A549 (cell line): ENCODE measurements around the gene SOX15. TPM values are rescaled to one million over a fixed set of nuclear protein-coding genes. Genes with fewer than 3 reads are reported as not detected.
A peak's percentile ranks its signal among the peaks of the same experiment; 100 is the strongest.

Source experiments
- ATAC-seq, 2 experiments: fragments of 200-7000 bp in 1 of 2; fragments of >200 bp in 1 of 2; cut with Nextera tagmentation in 1 of 2; cut with Tn5 transposase in 1 of 2; 3 replicates each; pipeline versions ENCODE4 v1.8.0 to v1.9.1; 2018 to 2020; ENCODE audit warnings: mild to moderate bottlenecking in 1 of 2, moderate library complexity in 1 of 2
- CTCF ChIA-PET: fragments of 300-600 bp; sonication (Branson Sonifier 250); formaldehyde crosslinking; extraction: SDS; loops from one replicate; lab custom pipeline; 2021; ENCODE audit warnings: antibody characterized with exemption, inconsistent platforms; lab: Yijun Ruan, JAX
- POLR2A ChIA-PET: fragments of 350-600 bp; formaldehyde crosslinking; extraction: SDS; loops from one replicate; lab custom pipeline; 2021; ENCODE audit warnings: antibody characterized with exemption, inconsistent platforms; lab: Yijun Ruan, JAX
- DNase-seq, 2 experiments: peaks; one replicate each; pipeline versions ENCODE4 v3.0.0 to v3.0.0-alpha.2; 2011 to 2016; ENCODE audit warnings: low read depth in 1 of 2, low spot score in 1 of 2
- FAIRE-seq: peaks from 2 replicates; lab custom pipeline; 2011; peaks lifted over from hg19 to GRCh38; lab: Jason Lieb, UNC
- H3K27ac ChIP-seq, 2 experiments: fragments of >200 bp; sonication (Bioruptor Twin); formaldehyde crosslinking; 3 replicates each; pipeline ENCODE4 v1.5.1; 2016 to 2017
- H3K4me1 ChIP-seq: fragments of >200 bp; sonication (Bioruptor Twin); formaldehyde crosslinking; 3 replicates; pipeline ENCODE4 v1.6.1; 2016
- H3K4me2 ChIP-seq: fragments of >200 bp; sonication (Bioruptor Twin); formaldehyde crosslinking; 3 replicates; pipeline ENCODE4 v1.6.1; 2016
- H3K4me3 ChIP-seq: fragments of >200 bp; sonication (Bioruptor Twin); formaldehyde crosslinking; 3 replicates; pipeline ENCODE4 v1.5.1; 2016
- H3K9me3 ChIP-seq: fragments of >200 bp; sonication (Bioruptor Twin); formaldehyde crosslinking; 3 replicates; pipeline ENCODE4 v1.6.1; 2016
- CBX8 ChIP-seq: fragments of 200-600 bp; sonication (generic); IDR thresholded peaks from 2 replicates; pipeline ENCODE4 v1.6.1; 2016
- CHD4 ChIP-seq: fragments of 200-600 bp; sonication (generic); IDR thresholded peaks from 2 replicates; pipeline ENCODE4 v1.6.1; 2016; ENCODE audit warnings: antibody characterized with exemption, mild to moderate bottlenecking, borderline replicate concordance
- EHMT2 ChIP-seq: fragments of 200-600 bp; sonication (generic); IDR thresholded peaks from 2 replicates; pipeline ENCODE4 v1.6.1; 2016; ENCODE audit warnings: antibody characterized with exemption, low read depth, mild to moderate bottlenecking, moderate library complexity
- EP300 ChIP-seq, 2 experiments: fragments of >200 bp; sonication (Bioruptor Twin); formaldehyde crosslinking; IDR thresholded peaks; 2 replicates in 1 of 2; 3 replicates in 1 of 2; pipeline ENCODE4 v1.6.1; 2016 to 2017
- FOSL2 ChIP-seq, 2 experiments: fragments of 450-650 bp in 1 of 2; fragments of >200 bp in 1 of 2; sonication (Bioruptor Twin) in 1 of 2; formaldehyde crosslinking; IDR thresholded peaks; 2 replicates each; pipeline versions ENCODE4 v1.5.0 to v1.6.1; 2016 to 2020; ENCODE audit warnings: mild to moderate bottlenecking in 1 of 2, moderate library complexity in 1 of 2
- HOXB13 ChIP-seq: fragments of 250-450 bp; sonication (Bioruptor Pico); IDR thresholded peaks from 2 replicates; pipeline ENCODE4 v1.5.0; 2020; ENCODE audit warnings: low read depth, mild to moderate bottlenecking, moderate library complexity
- NFE2L2 ChIP-seq: fragments of 150-350 bp; conservative IDR thresholded peaks from 2 replicates; pipeline ENCODE4 v1.6.1; 2014; ENCODE audit warnings: low read length
- PHF8 ChIP-seq: fragments of 200-600 bp; sonication (generic); IDR thresholded peaks from 2 replicates; pipeline ENCODE4 v1.6.1; 2016; ENCODE audit warnings: low read depth, mild to moderate bottlenecking, antibody characterized with exemption, moderate library complexity, borderline replicate concordance
- RARB ChIP-seq: fragments of 250-450 bp; sonication (Bioruptor Pico); IDR thresholded peaks from 2 replicates; pipeline ENCODE4 v1.8.0; 2021; ENCODE audit warnings: mild to moderate bottlenecking, moderate library complexity
- RFX5 ChIP-seq: fragments of 450-650 bp; IDR thresholded peaks from 2 replicates; pipeline ENCODE4 v1.7.1; 2014; ENCODE audit warnings: antibody characterized with exemption, mild to moderate bottlenecking, moderate library complexity
- RNF2 ChIP-seq: fragments of 200-600 bp; sonication (generic); IDR thresholded peaks from 2 replicates; pipeline ENCODE4 v1.6.1; 2016; ENCODE audit warnings: low read depth, mild to moderate bottlenecking, antibody characterized with exemption, moderate library complexity, borderline replicate concordance
- ZC3H11A ChIP-seq: fragments of 450-650 bp; IDR thresholded peaks from 2 replicates; pipeline ENCODE4 v1.6.1; 2014; ENCODE audit warnings: antibody characterized with exemption, mild to moderate bottlenecking
- ZFP36 ChIP-seq: fragments of 450-650 bp; IDR thresholded peaks from 2 replicates; pipeline ENCODE4 v1.6.1; 2014; ENCODE audit warnings: borderline replicate concordance; ENCODE audit not compliant: partially characterized antibody
- WGBS: methylation state at CpG from one replicate; pipeline ENCODE4 v1.1.6; 2017; ENCODE audit errors: missing lambda C conversion rate; 5-methylcytosine and 5-hydroxymethylcytosine counted together
- polyA plus RNA-seq, 4 experiments: library from polyadenylated mRNA; depleted of rRNA in 3 of 4; stranded (reverse); fragments of >200 nt; fragmentation: RNase III in 1 of 4; extraction: RNeasy Plus Mini Kit Qiagen cat#74134 plus additional on column Dnase treatment in 1 of 4; gene quantifications; 2 replicates in 3 of 4; 3 replicates in 1 of 4; pipeline ENCODE4 v1.2.3, GENCODE V29; 2011 to 2017
- TF ChIP-seq, protein P1 (sequence below): fragments of 250-450 bp; sonication (Bioruptor Pico); IDR thresholded peaks from 2 replicates; pipeline ENCODE4 v1.5.0; 2021; ENCODE audit warnings: mild to moderate bottlenecking, moderate library complexity, borderline replicate concordance
- TF ChIP-seq, protein P2 (sequence below): fragments of >200 bp; sonication (Bioruptor Twin); formaldehyde crosslinking; IDR thresholded peaks from 3 replicates; pipeline ENCODE4 v1.6.1; 2016
- TF ChIP-seq, protein P3 (sequence below): IDR thresholded peaks from 2 replicates; pipeline ENCODE4 v1.6.1; 2012
- TF ChIP-seq, protein P4 (sequence below): fragments of 450-650 bp; IDR thresholded peaks from 2 replicates; pipeline ENCODE4 v1.6.1; 2014; ENCODE audit warnings: antibody characterized with exemption

The SOX15 gene
- polyA plus RNA-seq, 2 of the 4 experiments (the other 2 are of a cell fraction): 0.05 to 0.19 TPM

DNA sequence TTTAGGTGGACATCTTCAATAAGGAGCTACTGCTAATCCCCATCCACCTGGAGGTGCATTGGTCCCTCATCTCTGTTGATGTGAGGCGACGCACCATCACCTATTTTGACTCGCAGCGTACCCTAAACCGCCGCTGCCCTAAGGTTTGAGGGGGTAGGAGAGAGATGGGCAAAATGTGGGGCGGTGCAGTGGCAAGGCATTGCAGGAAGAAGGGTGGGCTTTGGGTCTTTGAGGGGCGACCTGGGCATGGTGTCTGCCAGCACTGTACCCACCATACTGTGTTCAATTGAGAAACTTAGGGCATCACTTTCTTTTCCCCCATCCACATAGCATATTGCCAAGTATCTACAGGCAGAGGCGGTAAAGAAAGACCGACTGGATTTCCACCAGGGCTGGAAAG, 19.5 kb downstream of the SOX15 start:
- FAIRE-seq: no peak
- no peak for DNase-seq
- no peak for ATAC-seq
- H3K4me1 ChIP-seq: peaks cover 16% of the 10 kb centered on the region
- ChIA-PET POLR2A (interaction anchor here (0.9 to 2.5 kb wide), 3 partner anchors 9 to 117 kb away, joined by 3 to 10 read pairs (median 7); partner anchors contain the start of genes POLR2A and TP53), CTCF (interaction anchor here (0.6 to 4.3 kb wide), 8 partner anchors 9 to 224 kb away, joined by 3 to 48 read pairs (median 4); partner anchors contain the start of genes DNAH2 and SENP3)
- H3K9me3 ChIP-seq: no peaks in the 10 kb centered on the region
- WGBS: 91% methylated on average over 10 of the region's 10 CpGs
- no peak overlapping the region for H3K4me2 ChIP-seq
- H3K27ac ChIP-seq: no peak overlapping the region
- H3K4me3 ChIP-seq: no peak overlapping the region
- no peak for TF ChIP-seq ZC3H11A
- TF ChIP-seq EHMT2: no peak
- TF ChIP-seq, protein P1, sequence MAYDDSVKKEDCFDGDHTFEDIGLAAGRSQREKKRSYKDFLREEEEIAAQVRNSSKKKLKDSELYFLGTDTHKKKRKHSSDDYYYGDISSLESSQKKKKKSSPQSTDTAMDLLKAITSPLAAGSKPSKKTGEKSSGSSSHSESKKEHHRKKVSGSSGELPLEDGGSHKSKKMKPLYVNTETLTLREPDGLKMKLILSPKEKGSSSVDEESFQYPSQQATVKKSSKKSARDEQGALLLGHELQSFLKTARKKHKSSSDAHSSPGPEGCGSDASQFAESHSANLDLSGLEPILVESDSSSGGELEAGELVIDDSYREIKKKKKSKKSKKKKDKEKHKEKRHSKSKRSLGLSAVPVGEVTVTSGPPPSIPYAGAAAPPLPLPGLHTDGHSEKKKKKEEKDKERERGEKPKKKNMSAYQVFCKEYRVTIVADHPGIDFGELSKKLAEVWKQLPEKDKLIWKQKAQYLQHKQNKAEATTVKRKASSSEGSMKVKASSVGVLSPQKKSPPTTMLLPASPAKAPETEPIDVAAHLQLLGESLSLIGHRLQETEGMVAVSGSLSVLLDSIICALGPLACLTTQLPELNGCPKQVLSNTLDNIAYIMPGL (CRISPR knock-in tag): no peak
- TF ChIP-seq, protein P2, sequence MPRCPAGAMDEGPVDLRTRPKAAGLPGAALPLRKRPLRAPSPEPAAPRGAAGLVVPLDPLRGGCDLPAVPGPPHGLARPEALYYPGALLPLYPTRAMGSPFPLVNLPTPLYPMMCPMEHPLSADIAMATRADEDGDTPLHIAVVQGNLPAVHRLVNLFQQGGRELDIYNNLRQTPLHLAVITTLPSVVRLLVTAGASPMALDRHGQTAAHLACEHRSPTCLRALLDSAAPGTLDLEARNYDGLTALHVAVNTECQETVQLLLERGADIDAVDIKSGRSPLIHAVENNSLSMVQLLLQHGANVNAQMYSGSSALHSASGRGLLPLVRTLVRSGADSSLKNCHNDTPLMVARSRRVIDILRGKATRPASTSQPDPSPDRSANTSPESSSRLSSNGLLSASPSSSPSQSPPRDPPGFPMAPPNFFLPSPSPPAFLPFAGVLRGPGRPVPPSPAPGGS: no peak
- TF ChIP-seq FOSL2 (IDR thresholded peaks at IDR 0.05): no peak
- TF ChIP-seq FOSL2 (CRISPR knock-in tag; IDR thresholded peaks at IDR 0.05): no peak
- TF ChIP-seq NFE2L2: no peak
- TF ChIP-seq, protein P3, sequence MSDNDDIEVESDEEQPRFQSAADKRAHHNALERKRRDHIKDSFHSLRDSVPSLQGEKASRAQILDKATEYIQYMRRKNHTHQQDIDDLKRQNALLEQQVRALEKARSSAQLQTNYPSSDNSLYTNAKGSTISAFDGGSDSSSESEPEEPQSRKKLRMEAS: no peak
- TF ChIP-seq RARB (CRISPR knock-in tag): no peak
- no peak for TF ChIP-seq PHF8
- TF ChIP-seq, protein P4, sequence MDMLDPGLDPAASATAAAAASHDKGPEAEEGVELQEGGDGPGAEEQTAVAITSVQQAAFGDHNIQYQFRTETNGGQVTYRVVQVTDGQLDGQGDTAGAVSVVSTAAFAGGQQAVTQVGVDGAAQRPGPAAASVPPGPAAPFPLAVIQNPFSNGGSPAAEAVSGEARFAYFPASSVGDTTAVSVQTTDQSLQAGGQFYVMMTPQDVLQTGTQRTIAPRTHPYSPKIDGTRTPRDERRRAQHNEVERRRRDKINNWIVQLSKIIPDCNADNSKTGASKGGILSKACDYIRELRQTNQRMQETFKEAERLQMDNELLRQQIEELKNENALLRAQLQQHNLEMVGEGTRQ: no peak

DNA sequence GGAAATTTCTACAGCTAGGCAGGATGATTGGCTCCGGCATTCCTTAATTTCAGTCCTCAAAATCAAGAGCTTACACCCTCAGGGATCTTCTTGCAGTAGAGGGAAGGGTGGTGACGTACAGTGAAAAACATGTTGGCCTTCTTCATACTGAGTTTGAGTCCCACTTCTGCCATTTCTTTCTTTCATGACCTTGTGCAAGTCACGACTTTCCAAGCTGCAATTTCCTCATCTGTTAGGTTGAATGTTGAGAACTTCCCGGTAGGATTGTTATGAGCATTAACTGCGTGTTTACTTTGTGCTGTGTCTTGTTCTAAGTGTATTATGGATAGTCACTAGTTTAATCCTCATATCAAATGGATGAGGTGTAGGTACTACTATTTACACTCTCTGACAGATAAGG, 20.3 kb downstream of the SOX15 start:
- Histone ChIP-seq H3K27ac (no peak overlapping the region), H3K9me3 (no peaks in the 10 kb centered on the region), H3K4me1 (peaks cover 8% of the 10 kb centered on the region)
- POLR2A ChIA-PET: interaction anchor here (0.9 to 2.5 kb wide), 4 partner anchors 8 to 118 kb away, joined by 3 to 10 read pairs (median 5); partner anchors contain the start of genes CD68, POLR2A and TP53
- 92% methylated on average over 5 of the region's 5 CpGs for WGBS
- DNase-seq: no peak
- TF ChIP-seq RFX5: no peak
- TF ChIP-seq EP300 (IDR thresholded peaks at IDR 0.05): no peak
- no peak for TF ChIP-seq HOXB13
- TF ChIP-seq CBX8: no peak
- no peak for TF ChIP-seq ZFP36
- TF ChIP-seq, protein P4: no peak
- TF ChIP-seq RNF2: no peak
- TF ChIP-seq CHD4: no peak
- no peak for TF ChIP-seq FOSL2 (IDR thresholded peaks at IDR 0.05)
- TF ChIP-seq FOSL2 (CRISPR knock-in tag; IDR thresholded peaks at IDR 0.05): no peak
- TF ChIP-seq, all 56 proteins: peak for 0
- Histone ChIP-seq H3K4me3 (no peak overlapping the region), H3K4me2 (no peak overlapping the region)
- FAIRE-seq (peak; percentile 63), ATAC-seq (no peak)
- CTCF ChIA-PET: interaction anchor here (0.7 to 4.3 kb wide), 7 partner anchors 9 to 223 kb away, joined by 3 to 48 read pairs (median 4); partner anchors contain the start of genes DNAH2 and SENP3
